ENCODE measurements around the gene COL6A5.
"Not testable (repeated sequence)": the region's sequence is repeated elsewhere in the genome, so short reads cannot be mapped to it uniquely, and the experiment has no call there.

The COL6A5 gene

DNA sequence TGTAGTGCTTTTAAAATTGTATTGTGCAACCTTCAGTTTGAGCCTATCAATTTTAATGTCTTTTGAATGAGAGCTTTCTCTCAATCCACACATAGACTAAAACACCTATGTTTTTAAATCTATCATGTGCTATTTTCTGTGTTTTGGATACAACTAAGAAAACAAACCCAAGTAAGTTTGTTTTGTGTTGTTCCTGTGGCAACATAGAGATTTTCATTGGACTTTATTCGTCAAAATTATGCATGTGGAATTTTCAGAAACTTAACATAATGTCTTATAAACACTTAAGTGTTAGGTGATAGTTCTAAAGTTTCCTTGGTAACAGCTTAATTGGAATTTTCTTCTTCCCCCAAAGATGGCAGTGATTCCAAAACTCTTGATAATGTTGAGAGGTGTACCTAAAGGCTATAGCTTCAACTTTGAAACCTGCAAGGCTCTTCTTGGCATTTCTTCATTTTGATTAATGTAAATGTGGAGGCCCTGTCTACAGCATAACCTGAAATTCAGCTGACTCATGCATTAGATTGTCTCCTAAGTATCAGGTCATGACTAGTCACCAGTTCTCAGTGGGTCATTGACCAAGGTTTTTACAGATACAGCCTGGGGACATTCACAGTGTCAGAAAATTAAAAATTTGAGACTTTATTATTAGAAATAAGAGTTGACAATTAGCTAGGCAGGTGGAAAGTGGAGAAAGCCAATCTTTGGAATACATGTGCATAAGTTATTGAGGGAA is 44.4 kb downstream of the COL6A5 start:
- no peak for DNase-seq

DNA sequence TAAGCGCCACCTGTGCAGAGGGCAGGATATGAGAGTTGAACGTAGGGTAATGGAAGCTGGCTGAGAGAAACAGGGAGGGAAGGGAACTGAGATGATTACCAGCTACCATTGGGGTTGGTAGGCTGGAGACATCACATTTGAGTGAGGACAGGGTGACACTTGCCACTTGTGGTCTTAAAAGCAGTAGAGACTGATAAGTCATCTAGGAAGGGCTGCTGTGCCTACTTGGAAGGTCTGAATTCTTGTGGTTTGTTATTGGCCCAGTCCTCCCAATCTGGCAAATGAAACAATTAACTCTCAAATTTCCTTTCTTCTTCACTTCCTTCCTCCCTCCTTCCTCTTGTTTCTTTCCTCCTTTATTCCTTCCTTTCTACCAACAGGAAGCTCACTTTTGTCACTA is 46.8 kb downstream of the COL6A5 start:
- DNase-seq: no peak

- no peak for DNase-seq
These were observed 48.1 kb downstream of the COL6A5 start for GRCh38 chr3:130393594-130393993.

GRCh38 chr3:130395331-130395730 is 49.9 kb downstream of the COL6A5 start:
- no peak for DNase-seq

DNA sequence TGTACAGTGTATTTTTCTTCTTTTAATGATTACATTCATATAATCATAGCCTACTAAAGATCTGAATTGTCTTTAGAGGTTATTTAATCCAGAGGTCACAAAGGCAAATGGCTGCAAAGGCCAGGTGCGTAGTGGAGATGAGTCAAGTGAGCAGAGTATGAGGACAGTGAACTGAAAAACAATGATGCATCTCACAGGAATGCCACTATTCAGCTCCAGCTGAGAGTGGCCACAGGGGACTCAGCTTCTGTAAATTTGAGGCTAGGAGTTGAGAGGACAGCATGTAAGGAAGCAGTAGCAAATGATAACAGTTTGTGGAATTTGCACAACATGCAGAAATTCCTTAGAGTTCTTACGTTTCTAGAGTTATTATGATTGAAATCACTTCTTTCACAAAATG is 50.4 kb downstream of the COL6A5 start:
- DNase-seq: no peak

- DNase-seq: no peak
These were observed 58.9 kb downstream of the COL6A5 start for GRCh38 chr3:130404401-130404800.

- DNase-seq: no peak
These were observed 60.5 kb downstream of the COL6A5 start for GRCh38 chr3:130405956-130406355.

GRCh38 chr3:130408253-130408652 is 62.8 kb downstream of the COL6A5 start:
- DNase-seq: not testable (repeated sequence)

- no peak for DNase-seq
These were observed 65.8 kb downstream of the COL6A5 start for GRCh38 chr3:130411320-130411719.

- no peak for DNase-seq
These were observed 67.6 kb downstream of the COL6A5 start for GRCh38 chr3:130412991-130413560.

- no peak for DNase-seq
These were observed 69.0 kb downstream of the COL6A5 start for GRCh38 chr3:130414457-130414856.

DNA sequence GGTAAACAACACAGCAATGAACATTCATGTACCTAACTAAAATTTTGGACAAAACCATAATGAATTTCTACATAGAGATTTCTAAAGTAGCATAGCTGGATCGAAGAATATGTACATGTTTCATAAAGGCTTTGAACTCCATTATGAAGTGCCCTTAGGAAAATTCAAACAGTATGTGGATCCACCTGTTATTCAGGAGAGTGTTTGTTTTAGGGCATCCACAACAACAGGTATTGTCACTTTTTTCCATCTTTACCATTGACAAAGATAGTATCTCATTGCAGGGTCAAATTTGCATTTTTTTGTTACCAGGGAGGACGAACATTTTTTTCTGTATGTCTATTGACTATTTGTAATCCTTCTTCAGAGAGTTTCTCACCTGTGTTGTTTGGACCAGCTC is 75.0 kb downstream of the COL6A5 start:
- DNase-seq: no peak

GRCh38 chr3:130423064-130423463 is 77.6 kb downstream of the COL6A5 start:
- DNase-seq: no peak

GRCh38 chr3:130424837-130425236 is 79.4 kb downstream of the COL6A5 start:
- no peak for DNase-seq

- DNase-seq: no peak
These were observed 80.0 kb downstream of the COL6A5 start for GRCh38 chr3:130425484-130425883.

DNA sequence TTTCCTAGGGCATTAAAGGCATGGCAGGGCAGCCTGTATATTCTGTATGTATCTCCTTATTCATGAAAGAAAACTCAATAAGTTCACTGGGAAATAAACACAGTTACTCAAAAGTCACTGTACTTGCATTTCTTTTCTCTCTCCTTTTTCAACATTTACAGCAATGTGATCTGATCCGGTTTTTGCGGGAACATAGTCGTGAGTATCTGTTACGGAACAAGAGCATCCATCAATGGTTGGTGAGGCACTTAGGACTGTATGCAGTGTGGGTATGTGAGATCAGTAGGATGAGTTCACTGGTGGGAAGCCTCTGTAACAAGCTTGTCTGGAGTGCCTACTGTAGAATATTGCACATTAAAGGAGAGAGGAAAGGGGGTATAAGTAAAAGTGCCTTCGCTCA is 80.7 kb downstream of the COL6A5 start:
- no peak for DNase-seq

- DNase-seq: no peak
These were observed 83.6 kb downstream of the COL6A5 start for GRCh38 chr3:130428871-130429712.

GRCh38 chr3:130429713-130430023 is 84.2 kb downstream of the COL6A5 start:
- DNase-seq: no peak

- no peak for DNase-seq
These were observed 84.8 kb downstream of the COL6A5 start for GRCh38 chr3:130430266-130430665.

DNA sequence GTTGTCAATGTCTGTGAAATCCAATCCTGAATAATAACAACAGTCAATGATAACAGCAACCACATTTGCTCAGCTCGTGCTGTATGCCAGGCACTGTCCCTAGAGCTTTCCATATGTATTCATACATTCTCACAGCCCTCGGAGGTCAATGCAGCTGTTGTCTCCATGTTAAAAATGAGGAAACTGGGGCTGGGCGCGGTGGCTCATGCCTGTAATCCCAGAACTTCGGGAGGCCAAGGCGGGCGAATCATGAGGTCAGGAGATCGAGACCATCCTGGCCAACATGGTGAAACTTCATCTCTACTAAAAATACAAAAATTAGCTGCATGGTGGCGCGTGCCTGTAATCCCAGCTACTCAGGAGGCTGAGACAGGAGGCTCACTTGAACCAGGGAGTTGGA is 86.6 kb downstream of the COL6A5 start:
- DNase-seq: not testable (repeated sequence)

DNA sequence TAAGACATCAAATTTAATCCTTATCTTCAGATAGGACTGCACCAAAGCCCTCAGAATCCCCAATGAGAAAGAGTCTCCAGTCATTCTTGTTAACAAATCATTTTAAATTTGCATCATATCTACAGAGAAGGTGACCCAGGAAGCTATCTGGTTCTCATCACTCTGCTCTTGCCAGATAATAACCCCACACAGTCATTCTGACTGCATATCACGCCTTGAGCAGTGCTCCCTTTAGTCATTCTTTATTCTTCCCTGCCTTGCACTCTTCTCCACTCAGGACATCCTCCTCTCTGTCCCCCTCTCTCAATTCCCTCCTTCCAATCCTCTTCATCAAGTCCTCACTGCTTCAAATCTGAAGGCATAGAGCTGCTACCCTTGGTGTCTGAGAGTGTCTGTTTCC is 87.8 kb downstream of the COL6A5 start:
- DNase-seq: no peak

DNA sequence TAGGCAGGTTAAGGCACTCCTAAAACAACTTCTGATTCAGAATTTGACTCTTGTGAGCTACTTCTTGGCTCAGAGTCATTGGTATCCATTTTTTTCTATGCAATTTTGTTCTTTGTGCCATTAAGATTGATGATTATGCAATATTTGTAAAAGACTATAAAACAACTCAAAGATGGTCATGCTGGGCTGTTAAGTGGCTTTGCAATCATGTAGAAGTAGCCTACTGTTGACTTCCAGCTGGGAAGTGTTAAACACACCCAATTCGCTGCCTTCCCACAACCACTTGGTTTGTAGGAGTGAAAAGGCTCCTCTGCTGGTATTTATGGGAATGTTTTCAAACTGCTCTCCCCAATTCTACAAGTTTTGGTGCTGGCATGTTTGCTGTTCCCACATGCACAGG is 96.8 kb downstream of the COL6A5 start:
- no peak for DNase-seq

DNA sequence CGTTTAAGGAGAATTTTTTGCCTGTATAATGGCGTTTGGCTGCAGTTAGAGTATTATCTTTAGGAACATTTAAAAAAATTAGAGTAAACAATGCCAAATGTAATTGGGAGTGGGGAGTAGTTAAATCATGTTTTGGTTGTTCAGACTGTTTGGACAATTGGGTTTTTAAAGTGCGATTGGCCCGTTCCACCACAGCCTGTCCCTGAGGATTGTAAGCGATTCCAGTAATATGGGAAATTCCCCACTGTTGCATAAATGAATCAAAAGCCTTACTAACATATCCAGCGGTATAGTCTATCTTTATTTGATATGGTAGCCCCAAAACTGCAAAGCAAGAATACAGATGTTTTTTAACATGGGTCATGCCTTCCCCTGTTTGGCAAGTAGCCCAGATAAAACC is 101.4 kb downstream of the COL6A5 start:
- not testable (repeated sequence) for DNase-seq

- DNase-seq: not testable (repeated sequence)
These were observed 102.7 kb downstream of the COL6A5 start for GRCh38 chr3:130448155-130448554.

Measured in NCI-H82 (cell line).